GM12878 (cell line): Measurements from ENCODE around the gene NFKBIA. TPM values are rescaled to one million over a fixed set of nuclear protein-coding genes. Genes with fewer than 3 reads are reported as not detected.

Experiments used
- ATF7 ChIP-seq: fragments of 450-650 bp; IDR thresholded peaks from 2 replicates; pipeline ENCODE4 v1.6.1; 2016; ENCODE audit warnings: low read depth, mild to moderate bottlenecking
- BACH1 ChIP-seq: fragments of 450-650 bp; IDR thresholded peaks from 2 replicates; pipeline ENCODE4 v1.6.1; 2017; ENCODE audit warnings: mild to moderate bottlenecking, borderline replicate concordance
- BHLHE40 ChIP-seq, 2 experiments: fragments of 450-650 bp in 1 of 2; IDR thresholded peaks; 2 replicates each; pipeline ENCODE4 v1.6.1; 2011 to 2017; ENCODE audit warnings: low read depth in 2 of 2, borderline replicate concordance in 1 of 2, improper control_type of control experiment in 1 of 2, low read length in 1 of 2, mild to moderate bottlenecking in 1 of 2
- CBX5 ChIP-seq: sonication (generic); IDR thresholded peaks from 2 replicates; pipeline ENCODE4 v1.6.1; 2016; ENCODE audit warnings: low read depth, moderate library complexity, mild to moderate bottlenecking, inconsistent platforms
- EGR1 ChIP-seq, 2 experiments: IDR thresholded peaks; 1 replicate in 1 of 2; 2 replicates in 1 of 2; pipeline ENCODE4 v1.6.1; 2011 to 2012; ENCODE audit warnings: low read depth in 2 of 2, low read length in 2 of 2, borderline replicate concordance in 1 of 2, mild to moderate bottlenecking in 1 of 2, moderate library complexity in 1 of 2
- EZH2 ChIP-seq: IDR thresholded peaks from 2 replicates; pipeline ENCODE4 v1.6.1; 2012; ENCODE audit warnings: low read depth, mild to moderate bottlenecking, control low read depth, inconsistent platforms, low read length, borderline replicate concordance; ENCODE audit not compliant: control insufficient read depth
- GABPA ChIP-seq: IDR thresholded peaks from 2 replicates; pipeline ENCODE4 v1.6.1; 2014; ENCODE audit warnings: antibody characterized with exemption, low read depth, mild to moderate bottlenecking, inconsistent platforms
- GATAD2B ChIP-seq: fragments of 450-650 bp; conservative IDR thresholded peaks from 2 replicates; pipeline ENCODE4 v1.6.1; 2017; ENCODE audit warnings: low read depth, mild to moderate bottlenecking, moderate library complexity
- IRF4 ChIP-seq: IDR thresholded peaks from 2 replicates; pipeline ENCODE4 v1.6.1; 2011; ENCODE audit warnings: low read depth, low read length
- NR2F1 ChIP-seq: fragments of 450-650 bp; conservative IDR thresholded peaks from 2 replicates; pipeline ENCODE4 v1.6.1; 2017; ENCODE audit warnings: mild to moderate bottlenecking
- RAD51 ChIP-seq: fragments of 450-650 bp; IDR thresholded peaks from 2 replicates; pipeline ENCODE4 v1.6.1; 2016; ENCODE audit warnings: moderate library complexity, mild to moderate bottlenecking, inconsistent platforms
- SIX5 ChIP-seq: IDR thresholded peaks from 2 replicates; pipeline ENCODE4 v1.6.1; 2011; ENCODE audit warnings: mild to moderate bottlenecking, low read depth, low read length, moderate library complexity; ENCODE audit not compliant: severe bottlenecking
- SPI1 ChIP-seq: IDR thresholded peaks from 2 replicates; pipeline ENCODE4 v1.6.1; 2011; ENCODE audit warnings: low read depth, mild to moderate bottlenecking, low read length, moderate library complexity, borderline replicate concordance; ENCODE audit not compliant: insufficient read depth
- TCF12 ChIP-seq: IDR thresholded peaks from 2 replicates; pipeline ENCODE4 v1.6.1; 2011; ENCODE audit warnings: low read depth, mild to moderate bottlenecking, low read length
- WRNIP1 ChIP-seq: IDR thresholded peaks from 2 replicates; pipeline ENCODE4 v1.6.1; 2011; ENCODE audit warnings: low read depth, low read length, improper control_type of control experiment, borderline replicate concordance
- YBX1 ChIP-seq: fragments of 450-650 bp; IDR thresholded peaks from 2 replicates; pipeline ENCODE4 v1.6.1; 2016; ENCODE audit warnings: antibody characterized with exemption
- ZNF207 ChIP-seq: fragments of 450-650 bp; IDR thresholded peaks from 2 replicates; pipeline ENCODE4 v1.6.1; 2014; ENCODE audit warnings: antibody characterized with exemption, mild to moderate bottlenecking, borderline replicate concordance
- polyA plus RNA-seq, 11 experiments: library from polyadenylated mRNA; depleted of rRNA in 4 of 11; unstranded in 6 of 11; stranded (reverse) in 5 of 11; fragments of >200 nt; fragmentation: Nextera tagmentation in 4 of 11; fragmentation: Illumina TruSeq in 1 of 11; extraction: Ambion mirVana in 4 of 11; extraction: Trizol in 1 of 11; gene quantifications; 1 replicate in 1 of 11; 2 replicates in 10 of 11; pipeline versions ENCODE4 v1.2.1 to v1.2.3, GENCODE V29; 2011 to 2016; ENCODE audit warnings: inconsistent platforms in 2 of 11, missing spikeins in 2 of 11, low read depth in 1 of 11
- total RNA-seq, 4 experiments: library from RNA; depleted of rRNA in 3 of 4; stranded (reverse); fragments of >200 nt in 3 of 4; fragmentation: Illumina TruSeq in 1 of 4; extraction: Trizol in 1 of 4; gene quantifications; 2 replicates each; pipeline versions ENCODE4 v1.2.1 to v1.2.3, GENCODE V29; 2013 to 2021
- TF ChIP-seq, protein P1 (sequence below): fragments of 450-650 bp; IDR thresholded peaks from 2 replicates; pipeline ENCODE4 v1.6.1; 2016; ENCODE audit warnings: mild to moderate bottlenecking
- TF ChIP-seq, protein P2 (sequence below): fragments of 450-650 bp; IDR thresholded peaks from 2 replicates; pipeline ENCODE4 v1.6.1; 2016; ENCODE audit warnings: mild to moderate bottlenecking
- TF ChIP-seq, protein P3 (sequence below): IDR thresholded peaks from 2 replicates; pipeline ENCODE4 v1.6.1; 2011; ENCODE audit warnings: mild to moderate bottlenecking, low read depth, low read length, moderate library complexity; ENCODE audit not compliant: insufficient replicate concordance
- TF ChIP-seq, protein P4 (sequence below): fragments of 450-650 bp; IDR thresholded peaks from 2 replicates; pipeline ENCODE4 v1.6.1; 2016; ENCODE audit warnings: mild to moderate bottlenecking, moderate library complexity, borderline replicate concordance

Gene NFKBIA
- total and polyA plus RNA-seq, 10 of the 15 experiments (the other 5 are each of a cell fraction or from before 2014, with no cell fraction given) = 123 to 419 (median 267) TPM

DNA sequence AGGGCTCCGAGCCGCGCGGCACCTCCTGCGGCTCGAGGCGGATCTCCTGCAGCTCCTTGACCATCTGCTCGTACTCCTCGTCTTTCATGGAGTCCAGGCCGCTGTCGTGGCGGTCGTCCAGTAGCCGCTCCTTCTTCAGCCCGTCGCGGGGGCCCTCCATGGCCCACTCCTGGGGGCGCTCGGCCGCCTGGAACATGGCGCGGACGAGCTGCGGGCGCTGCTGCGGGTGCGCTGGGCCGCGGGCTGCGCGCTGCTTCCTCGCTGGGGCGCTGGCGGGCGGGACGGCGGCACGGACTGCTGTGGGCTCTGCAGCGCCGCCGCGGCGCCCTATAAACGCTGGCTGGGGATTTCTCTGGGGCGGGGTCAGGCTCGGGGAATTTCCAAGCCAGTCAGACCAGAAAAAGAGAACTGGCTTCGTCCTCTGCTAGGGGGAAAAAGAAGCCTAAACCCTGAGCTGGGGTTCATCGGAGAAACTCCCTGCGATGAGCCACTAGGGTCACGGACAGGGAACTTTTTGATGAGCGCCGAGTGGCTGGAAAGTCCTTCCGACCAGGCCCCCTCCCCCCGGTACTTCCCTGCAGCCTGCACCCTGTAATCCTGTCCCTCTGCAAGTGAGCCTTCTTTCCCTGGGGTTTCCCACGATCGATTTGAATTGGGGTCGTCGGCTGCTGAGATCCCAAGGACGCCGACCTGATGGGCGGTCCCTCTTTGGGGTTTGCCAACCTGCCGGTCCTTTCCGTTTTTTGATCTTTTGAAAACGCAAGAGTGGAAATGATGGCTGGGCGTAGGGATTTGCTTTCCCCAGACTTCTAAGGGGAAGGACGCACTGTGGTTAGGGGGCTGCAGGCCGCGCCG lies at the start of gene NFKBIA (continued):
- TF ChIP-seq, protein P1, sequence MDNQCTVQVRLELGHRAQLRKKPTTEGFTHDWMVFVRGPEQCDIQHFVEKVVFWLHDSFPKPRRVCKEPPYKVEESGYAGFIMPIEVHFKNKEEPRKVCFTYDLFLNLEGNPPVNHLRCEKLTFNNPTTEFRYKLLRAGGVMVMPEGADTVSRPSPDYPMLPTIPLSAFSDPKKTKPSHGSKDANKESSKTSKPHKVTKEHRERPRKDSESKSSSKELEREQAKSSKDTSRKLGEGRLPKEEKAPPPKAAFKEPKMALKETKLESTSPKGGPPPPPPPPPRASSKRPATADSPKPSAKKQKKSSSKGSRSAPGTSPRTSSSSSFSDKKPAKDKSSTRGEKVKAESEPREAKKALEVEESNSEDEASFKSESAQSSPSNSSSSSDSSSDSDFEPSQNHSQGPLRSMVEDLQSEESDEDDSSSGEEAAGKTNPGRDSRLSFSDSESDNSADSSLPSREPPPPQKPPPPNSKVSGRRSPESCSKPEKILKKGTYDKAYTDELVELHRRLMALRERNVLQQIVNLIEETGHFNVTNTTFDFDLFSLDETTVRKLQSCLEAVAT = peak; percentile 94
- TF ChIP-seq CBX5 (peak; percentile 76), WRNIP1 (no peak), BHLHE40 (IDR thresholded peaks at IDR 0.05; ENCODE audit: borderline replicate concordance in 1 of 2, low read depth in 2 of 2, low read length in 1 of 2) (peak; percentile 80 to 92; a peak in 3 of 4 replicates), EGR1 (IDR thresholded peaks at IDR 0.05; ENCODE audit: borderline replicate concordance in 1 of 2, low read depth in 2 of 2, low read length in 2 of 2) (peak in 1 of 2 experiments; percentile 75; a peak in 2 of 3 replicates), SPI1 (peak; percentile 82), SIX5 (no peak), ATF7 (peak; percentile 81), NR2F1 (peak; percentile 95), RAD51 (no peak; the same call in 1 of the 2 replicates), IRF4 (peak; percentile 88), GABPA (peak; percentile 68; the same call in 1 of the 2 replicates), YBX1 (no peak), BACH1 (peak; percentile 95), TCF12 (peak; percentile 81; the same call in 1 of the 2 replicates), GATAD2B (peak; percentile 96; the same call in 1 of the 2 replicates), EZH2 (no peak), ZNF207 (peak; percentile 92)
- TF ChIP-seq, protein P2, sequence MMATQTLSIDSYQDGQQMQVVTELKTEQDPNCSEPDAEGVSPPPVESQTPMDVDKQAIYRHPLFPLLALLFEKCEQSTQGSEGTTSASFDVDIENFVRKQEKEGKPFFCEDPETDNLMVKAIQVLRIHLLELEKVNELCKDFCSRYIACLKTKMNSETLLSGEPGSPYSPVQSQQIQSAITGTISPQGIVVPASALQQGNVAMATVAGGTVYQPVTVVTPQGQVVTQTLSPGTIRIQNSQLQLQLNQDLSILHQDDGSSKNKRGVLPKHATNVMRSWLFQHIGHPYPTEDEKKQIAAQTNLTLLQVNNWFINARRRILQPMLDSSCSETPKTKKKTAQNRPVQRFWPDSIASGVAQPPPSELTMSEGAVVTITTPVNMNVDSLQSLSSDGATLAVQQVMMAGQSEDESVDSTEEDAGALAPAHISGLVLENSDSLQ = peak; percentile 49; the same call in 1 of the 2 replicates
- TF ChIP-seq, protein P3, sequence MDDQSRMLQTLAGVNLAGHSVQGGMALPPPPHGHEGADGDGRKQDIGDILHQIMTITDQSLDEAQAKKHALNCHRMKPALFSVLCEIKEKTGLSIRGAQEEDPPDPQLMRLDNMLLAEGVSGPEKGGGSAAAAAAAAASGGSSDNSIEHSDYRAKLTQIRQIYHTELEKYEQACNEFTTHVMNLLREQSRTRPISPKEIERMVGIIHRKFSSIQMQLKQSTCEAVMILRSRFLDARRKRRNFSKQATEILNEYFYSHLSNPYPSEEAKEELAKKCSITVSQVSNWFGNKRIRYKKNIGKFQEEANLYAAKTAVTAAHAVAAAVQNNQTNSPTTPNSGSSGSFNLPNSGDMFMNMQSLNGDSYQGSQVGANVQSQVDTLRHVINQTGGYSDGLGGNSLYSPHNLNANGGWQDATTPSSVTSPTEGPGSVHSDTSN = peak; percentile 25
- TF ChIP-seq, protein P4, sequence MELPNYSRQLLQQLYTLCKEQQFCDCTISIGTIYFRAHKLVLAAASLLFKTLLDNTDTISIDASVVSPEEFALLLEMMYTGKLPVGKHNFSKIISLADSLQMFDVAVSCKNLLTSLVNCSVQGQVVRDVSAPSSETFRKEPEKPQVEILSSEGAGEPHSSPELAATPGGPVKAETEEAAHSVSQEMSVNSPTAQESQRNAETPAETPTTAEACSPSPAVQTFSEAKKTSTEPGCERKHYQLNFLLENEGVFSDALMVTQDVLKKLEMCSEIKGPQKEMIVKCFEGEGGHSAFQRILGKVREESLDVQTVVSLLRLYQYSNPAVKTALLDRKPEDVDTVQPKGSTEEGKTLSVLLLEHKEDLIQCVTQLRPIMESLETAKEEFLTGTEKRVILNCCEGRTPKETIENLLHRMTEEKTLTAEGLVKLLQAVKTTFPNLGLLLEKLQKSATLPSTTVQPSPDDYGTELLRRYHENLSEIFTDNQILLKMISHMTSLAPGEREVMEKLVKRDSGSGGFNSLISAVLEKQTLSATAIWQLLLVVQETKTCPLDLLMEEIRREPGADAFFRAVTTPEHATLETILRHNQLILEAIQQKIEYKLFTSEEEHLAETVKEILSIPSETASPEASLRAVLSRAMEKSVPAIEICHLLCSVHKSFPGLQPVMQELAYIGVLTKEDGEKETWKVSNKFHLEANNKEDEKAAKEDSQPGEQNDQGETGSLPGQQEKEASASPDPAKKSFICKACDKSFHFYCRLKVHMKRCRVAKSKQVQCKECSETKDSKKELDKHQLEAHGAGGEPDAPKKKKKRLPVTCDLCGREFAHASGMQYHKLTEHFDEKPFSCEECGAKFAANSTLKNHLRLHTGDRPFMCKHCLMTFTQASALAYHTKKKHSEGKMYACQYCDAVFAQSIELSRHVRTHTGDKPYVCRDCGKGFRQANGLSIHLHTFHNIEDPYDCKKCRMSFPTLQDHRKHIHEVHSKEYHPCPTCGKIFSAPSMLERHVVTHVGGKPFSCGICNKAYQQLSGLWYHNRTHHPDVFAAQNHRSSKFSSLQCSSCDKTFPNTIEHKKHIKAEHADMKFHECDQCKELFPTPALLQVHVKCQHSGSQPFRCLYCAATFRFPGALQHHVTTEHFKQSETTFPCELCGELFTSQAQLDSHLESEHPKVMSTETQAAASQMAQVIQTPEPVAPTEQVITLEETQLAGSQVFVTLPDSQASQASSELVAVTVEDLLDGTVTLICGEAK = no peak
